Thoracic aorta (tissue), 2 donors: Measurements from ENCODE around the gene CHST15. TPM values are rescaled to one million over a fixed set of nuclear protein-coding genes. Genes with fewer than 3 reads are reported as not detected.

ENCODE experiments used
- ATAC-seq: fragments of 150-250 bp; one replicate; pipeline ENCODE4 v1.8.0; 2017; ENCODE audit warnings: low read depth; ENCODE audit not compliant: insufficient number of reproducible peaks, low FRiP score
- DNase-seq: peaks from one replicate; pipeline ENCODE4 v3.0.0-alpha.2; 2020; ENCODE audit warnings: low spot score
- H3K27ac ChIP-seq, 2 donors: fragments of 200-600 bp; sonication (generic); 1 replicate in 1 of 2; 2 replicates in 1 of 2; pipeline ENCODE4 v1.5.1; 2016; ENCODE audit warnings: mild to moderate bottlenecking in 2 of 2, moderate library complexity in 2 of 2
- H3K27me3 ChIP-seq: fragments of 200-600 bp; sonication (generic); replicated peaks from 2 replicates; pipeline ENCODE4 v1.6.0; 2016; ENCODE audit warnings: mild to moderate bottlenecking; ENCODE audit not compliant: insufficient read depth
- H3K36me3 ChIP-seq: fragments of 200-600 bp; sonication (generic); one replicate; pipeline ENCODE4 v1.5.1; 2016
- H3K4me1 ChIP-seq, 2 donors: fragments of 200-600 bp; sonication (generic); 1 replicate in 1 of 2; 2 replicates in 1 of 2; pipeline versions ENCODE4 v1.5.1 to v1.6.0; 2016; ENCODE audit warnings: low read depth in 2 of 2, mild to moderate bottlenecking in 1 of 2; ENCODE audit not compliant: control insufficient read depth in 1 of 2
- H3K4me3 ChIP-seq: fragments of 200-600 bp; sonication (generic); 2 replicates; pipeline ENCODE4 v1.5.1; 2016; ENCODE audit warnings: mild to moderate bottlenecking
- H3K9me3 ChIP-seq: fragments of 200-600 bp; sonication (generic); 2 replicates; pipeline ENCODE4 v1.5.1; 2016
- total RNA-seq, 2 donors: library from RNA; depleted of rRNA; stranded (reverse); fragments of >200 nt; gene quantifications; one replicate each; pipeline versions ENCODE4 v1.1.0 to v1.2.3, GENCODE V29; 2016
- TF ChIP-seq, protein P1 (sequence below): fragments of 200-600 bp; sonication (generic); IDR thresholded peaks from one replicate; pipeline ENCODE4 v1.5.1; 2019; ENCODE audit warnings: antibody characterized with exemption

Gene CHST15
- total RNA-seq, 2 donors from 2014 or later, result 31.9 to 34.0 TPM

DNA sequence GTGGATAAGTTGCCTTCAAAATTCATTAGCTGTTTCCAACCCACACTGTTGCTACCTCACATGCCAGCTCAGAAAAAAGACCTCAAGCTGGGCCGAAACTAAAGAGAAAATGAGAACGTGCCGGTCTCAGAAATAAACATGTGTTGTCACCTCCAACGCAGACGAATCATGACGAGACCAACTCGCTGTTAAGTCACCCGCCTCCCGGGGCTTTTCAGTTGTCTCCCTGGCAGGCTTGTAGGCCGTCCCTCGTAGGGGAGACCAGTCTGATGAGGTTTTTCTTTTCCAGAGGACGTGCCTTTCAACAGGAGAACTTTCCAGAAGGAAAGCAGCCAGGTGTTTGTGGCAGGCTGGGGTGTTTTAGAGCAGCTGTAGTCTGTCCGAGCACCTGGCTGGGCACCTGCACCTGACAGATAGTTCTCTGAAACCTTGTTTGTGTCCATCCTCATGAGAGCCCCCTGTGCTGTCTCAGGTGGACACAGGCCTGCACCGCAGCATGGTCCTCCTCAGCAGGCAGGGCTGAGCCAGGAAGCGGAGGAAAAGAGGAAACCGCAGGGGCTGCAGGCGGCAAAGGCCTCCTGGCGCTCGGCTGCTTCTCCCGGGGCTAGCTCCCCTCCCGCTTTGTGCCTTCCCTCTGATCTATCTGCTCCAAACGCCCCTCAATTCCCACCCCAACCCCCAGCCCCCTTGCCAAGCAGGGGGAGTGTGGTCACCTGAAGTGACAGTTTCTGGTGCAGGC is 78.8 kb downstream of the CHST15 start:
- ATAC-seq (no peak), DNase-seq (no peak)
- H3K36me3 ChIP-seq, result peaks cover 8% of the 10 kb centered on the region
- H3K4me1 ChIP-seq, result no peaks in the 10 kb centered on the region
- H3K9me3 ChIP-seq, result no peaks in the 10 kb centered on the region
- H3K27ac ChIP-seq, result no peak overlapping the region
- TF ChIP-seq, protein P1, sequence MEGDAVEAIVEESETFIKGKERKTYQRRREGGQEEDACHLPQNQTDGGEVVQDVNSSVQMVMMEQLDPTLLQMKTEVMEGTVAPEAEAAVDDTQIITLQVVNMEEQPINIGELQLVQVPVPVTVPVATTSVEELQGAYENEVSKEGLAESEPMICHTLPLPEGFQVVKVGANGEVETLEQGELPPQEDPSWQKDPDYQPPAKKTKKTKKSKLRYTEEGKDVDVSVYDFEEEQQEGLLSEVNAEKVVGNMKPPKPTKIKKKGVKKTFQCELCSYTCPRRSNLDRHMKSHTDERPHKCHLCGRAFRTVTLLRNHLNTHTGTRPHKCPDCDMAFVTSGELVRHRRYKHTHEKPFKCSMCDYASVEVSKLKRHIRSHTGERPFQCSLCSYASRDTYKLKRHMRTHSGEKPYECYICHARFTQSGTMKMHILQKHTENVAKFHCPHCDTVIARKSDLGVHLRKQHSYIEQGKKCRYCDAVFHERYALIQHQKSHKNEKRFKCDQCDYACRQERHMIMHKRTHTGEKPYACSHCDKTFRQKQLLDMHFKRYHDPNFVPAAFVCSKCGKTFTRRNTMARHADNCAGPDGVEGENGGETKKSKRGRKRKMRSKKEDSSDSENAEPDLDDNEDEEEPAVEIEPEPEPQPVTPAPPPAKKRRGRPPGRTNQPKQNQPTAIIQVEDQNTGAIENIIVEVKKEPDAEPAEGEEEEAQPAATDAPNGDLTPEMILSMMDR, result no peak
- H3K27me3 ChIP-seq, result no peaks in the 10 kb centered on the region
- H3K4me3 ChIP-seq, result no peak overlapping the region

- ATAC-seq (no peak), DNase-seq (no peak)
- no peaks in the 10 kb centered on the region for H3K27me3 ChIP-seq
- no peak overlapping the region for H3K27ac ChIP-seq
- H3K36me3 ChIP-seq, result peaks cover 10% of the 10 kb centered on the region
- no peaks in the 10 kb centered on the region for H3K9me3 ChIP-seq
- no peak overlapping the region for H3K4me3 ChIP-seq
- TF ChIP-seq, protein P1, result no peak
- H3K4me1 ChIP-seq, result no peaks in the 10 kb centered on the region
These were observed 79.5 kb downstream of the CHST15 start for GRCh38 chr10:124013916-124014315.

- no peaks in the 10 kb centered on the region for H3K27me3 ChIP-seq
- H3K4me1 ChIP-seq, result no peaks in the 10 kb centered on the region
- ATAC-seq (no peak), DNase-seq (no peak)
- no peak overlapping the region for H3K4me3 ChIP-seq
- H3K9me3 ChIP-seq, result no peaks in the 10 kb centered on the region
- no peak overlapping the region for H3K27ac ChIP-seq
- TF ChIP-seq, protein P1, result no peak
- H3K36me3 ChIP-seq, result peaks cover 10% of the 10 kb centered on the region
These were observed 80.4 kb downstream of the CHST15 start for GRCh38 chr10:124012991-124013390.

DNA sequence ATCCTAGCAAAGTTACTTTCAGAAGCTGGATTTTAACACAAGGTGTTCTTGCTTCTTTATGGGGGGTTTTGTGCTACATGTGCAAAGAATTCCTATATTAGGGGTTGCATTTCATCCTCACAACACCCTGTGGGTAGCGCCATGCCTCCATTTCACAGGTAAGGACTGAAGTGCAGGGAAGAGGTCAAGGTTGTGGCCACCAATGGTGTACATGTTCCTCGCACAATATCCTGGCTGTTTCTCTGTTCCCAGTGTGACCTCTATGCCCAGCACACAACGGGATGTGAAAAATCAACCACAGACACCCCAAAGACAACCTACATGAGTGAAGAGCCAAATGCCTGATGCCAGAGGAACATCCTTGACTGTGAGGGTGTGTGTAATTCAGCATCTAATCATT is 80.8 kb downstream of the CHST15 start:
- TF ChIP-seq, protein P1, result no peak
- DNase-seq (no peak), ATAC-seq (no peak)
- Histone ChIP-seq H3K36me3 (peaks cover 10% of the 10 kb centered on the region), H3K4me3 (no peak overlapping the region), H3K27ac (no peak overlapping the region), H3K9me3 (no peaks in the 10 kb centered on the region), H3K4me1 (no peaks in the 10 kb centered on the region), H3K27me3 (no peaks in the 10 kb centered on the region)

GRCh38 chr10:124012066-124012465 is 81.3 kb downstream of the CHST15 start:
- H3K9me3 ChIP-seq, result no peaks in the 10 kb centered on the region
- H3K36me3 ChIP-seq, result peaks cover 10% of the 10 kb centered on the region
- no peaks in the 10 kb centered on the region for H3K27me3 ChIP-seq
- ATAC-seq (no peak), DNase-seq (no peak)
- no peaks in the 10 kb centered on the region for H3K4me1 ChIP-seq
- TF ChIP-seq, protein P1, result no peak
- no peak overlapping the region for H3K27ac ChIP-seq
- H3K4me3 ChIP-seq, result no peak overlapping the region
